Measurements from ENCODE around the gene TBC1D5.
A peak's percentile ranks its signal among the peaks of the same experiment; 100 is the strongest.
"Not testable (repeated sequence)": the region's sequence is repeated elsewhere in the genome, so short reads cannot be mapped to it uniquely, and the experiment has no call there.

TBC1D5 gene

GRCh38 chr3:17542591-17542990 lies 199.8 kb downstream of the TBC1D5 start:
- no peak overlapping the region for H3K4me3 ChIP-seq (ENCODE audit: low read length, poor library complexity, severe bottlenecking)
- H3F3A ChIP-seq (ENCODE audit: low read depth): no peaks in the 10 kb centered on the region
- TF ChIP-seq CTCF (conservative IDR thresholded peaks at IDR 0.05; ENCODE audit: low read length): no peak
- no peak for TF ChIP-seq EZH2phosphoT487 (IDR thresholded peaks at IDR 0.05; ENCODE audit: borderline replicate concordance)
- H3K4me1 ChIP-seq (ENCODE audit: insufficient read depth, low read length, poor library complexity, severe bottlenecking): peaks cover 7% of the 10 kb centered on the region
- peaks cover 18% of the 10 kb centered on the region; the same call in 1 of the 2 replicates for H3K79me2 ChIP-seq (ENCODE audit: insufficient read depth, low read length)
- no peak overlapping the region for H3K4me2 ChIP-seq (ENCODE audit: low read depth, low read length, poor library complexity, severe bottlenecking)
- H2AFZ ChIP-seq (ENCODE audit: low read length): no peak overlapping the region
- H3K36me3 ChIP-seq (ENCODE audit: insufficient read depth, low read length): no peaks in the 10 kb centered on the region
- no peaks in the 10 kb centered on the region for H3K9me2 ChIP-seq (replicated peaks; ENCODE audit: low read depth, low read length)
- no peak overlapping the region for H3K9ac ChIP-seq (ENCODE audit: low read depth, low read length, poor library complexity, severe bottlenecking)
- H3K27me3 ChIP-seq (ENCODE audit: insufficient read depth, low read length, poor library complexity, severe bottlenecking): no peaks in the 10 kb centered on the region
- peaks cover 4% of the 10 kb centered on the region; the same call in 1 of the 2 replicates for H3K9me3 ChIP-seq (ENCODE audit: insufficient read depth, low read depth, low read length)
- H4K20me1 ChIP-seq (ENCODE audit: insufficient read depth, low read length, poor library complexity, severe bottlenecking): no peaks in the 10 kb centered on the region

- Histone ChIP-seq H2AFZ (ENCODE audit: low read length) (no peak overlapping the region), H3K79me2 (ENCODE audit: insufficient read depth, low read length) (peaks cover 17% of the 10 kb centered on the region), H3K36me3 (ENCODE audit: insufficient read depth, low read length) (no peaks in the 10 kb centered on the region), H3F3A (ENCODE audit: low read depth) (no peaks in the 10 kb centered on the region), H4K20me1 (ENCODE audit: insufficient read depth, low read length, poor library complexity, severe bottlenecking) (no peaks in the 10 kb centered on the region), H3K9me2 (replicated peaks; ENCODE audit: low read depth, low read length) (no peaks in the 10 kb centered on the region), H3K4me1 (ENCODE audit: insufficient read depth, low read length, poor library complexity, severe bottlenecking) (peaks cover 38% of the 10 kb centered on the region), H3K27me3 (ENCODE audit: insufficient read depth, low read length, poor library complexity, severe bottlenecking) (no peaks in the 10 kb centered on the region), H3K4me3 (ENCODE audit: low read length, poor library complexity, severe bottlenecking) (no peak overlapping the region), H3K4me2 (ENCODE audit: low read depth, low read length, poor library complexity, severe bottlenecking) (no peak overlapping the region), H3K9ac (ENCODE audit: low read depth, low read length, poor library complexity, severe bottlenecking) (no peak overlapping the region), H3K9me3 (ENCODE audit: insufficient read depth, low read depth, low read length) (peaks cover 4% of the 10 kb centered on the region; the same call in 1 of the 2 replicates)
- TF ChIP-seq CTCF (conservative IDR thresholded peaks at IDR 0.05; ENCODE audit: low read length) (no peak), EZH2phosphoT487 (IDR thresholded peaks at IDR 0.05; ENCODE audit: borderline replicate concordance) (no peak)
Measured at GRCh38 chr3:17539436-17539835, 203.0 kb downstream of the TBC1D5 start.

GRCh38 chr3:17535274-17535673 lies 207.2 kb downstream of the TBC1D5 start:
- H3K4me2 ChIP-seq (ENCODE audit: low read depth, low read length, poor library complexity, severe bottlenecking): no peak overlapping the region
- TF ChIP-seq EZH2phosphoT487 (IDR thresholded peaks at IDR 0.05; ENCODE audit: borderline replicate concordance) (no peak), CTCF (conservative IDR thresholded peaks at IDR 0.05; ENCODE audit: low read length) (no peak)
- H3K27me3 ChIP-seq (ENCODE audit: insufficient read depth, low read length, poor library complexity, severe bottlenecking): no peaks in the 10 kb centered on the region
- peak overlapping the region; percentile 16 for H3K9ac ChIP-seq (ENCODE audit: low read depth, low read length, poor library complexity, severe bottlenecking)
- H4K20me1 ChIP-seq (ENCODE audit: insufficient read depth, low read length, poor library complexity, severe bottlenecking): peaks cover 2% of the 10 kb centered on the region
- peaks cover 14% of the 10 kb centered on the region for H3K79me2 ChIP-seq (ENCODE audit: insufficient read depth, low read length)
- H2AFZ ChIP-seq (ENCODE audit: low read length): no peak overlapping the region
- no peaks in the 10 kb centered on the region for H3K9me3 ChIP-seq (ENCODE audit: insufficient read depth, low read depth, low read length)
- H3K36me3 ChIP-seq (ENCODE audit: insufficient read depth, low read length): no peaks in the 10 kb centered on the region
- peaks cover 44% of the 10 kb centered on the region for H3K4me1 ChIP-seq (ENCODE audit: insufficient read depth, low read length, poor library complexity, severe bottlenecking)
- no peaks in the 10 kb centered on the region for H3K9me2 ChIP-seq (replicated peaks; ENCODE audit: low read depth, low read length)
- no peak overlapping the region for H3K4me3 ChIP-seq (ENCODE audit: low read length, poor library complexity, severe bottlenecking)
- H3F3A ChIP-seq (ENCODE audit: low read depth): no peaks in the 10 kb centered on the region; the same call in 1 of the 2 replicates

- not testable (repeated sequence) for H4K20me1 ChIP-seq (ENCODE audit: insufficient read depth, low read length, poor library complexity, severe bottlenecking); H3K4me2 ChIP-seq (ENCODE audit: low read depth, low read length, poor library complexity, severe bottlenecking); H3K9me2 ChIP-seq (replicated peaks; ENCODE audit: low read depth, low read length); H3K4me3 ChIP-seq (ENCODE audit: low read length, poor library complexity, severe bottlenecking); H2AFZ ChIP-seq (ENCODE audit: low read length); H3F3A ChIP-seq (ENCODE audit: low read depth); H3K9ac ChIP-seq (ENCODE audit: low read depth, low read length, poor library complexity, severe bottlenecking); H3K9me3 ChIP-seq (ENCODE audit: insufficient read depth, low read depth, low read length); H3K36me3 ChIP-seq (ENCODE audit: insufficient read depth, low read length); H3K27me3 ChIP-seq (ENCODE audit: insufficient read depth, low read length, poor library complexity, severe bottlenecking)
- H3K4me1 ChIP-seq (ENCODE audit: insufficient read depth, low read length, poor library complexity, severe bottlenecking): peaks cover 36% of the 10 kb centered on the region
- H3K79me2 ChIP-seq (ENCODE audit: insufficient read depth, low read length): peaks cover 23% of the 10 kb centered on the region
Measured at GRCh38 chr3:17532446-17532845, 210.0 kb downstream of the TBC1D5 start.

All from Loucy (cell line).